Skeletal muscle tissue (tissue), 4 donors: ENCODE data around the gene CTXND1. TPM values are rescaled to one million over a fixed set of nuclear protein-coding genes. Genes with fewer than 3 reads are reported as not detected.
"Not testable (repeated sequence)": the region's sequence is repeated elsewhere in the genome, so short reads cannot be mapped to it uniquely, and the experiment has no call there.

Experiments
- H3K27ac ChIP-seq: one replicate; pipeline ENCODE4 v1.7.0; 2013; ENCODE audit warnings: mild to moderate bottlenecking, low read depth, low read length, inconsistent platforms
- H3K27me3 ChIP-seq, 3 donors: one replicate each; pipeline ENCODE4 v1.7.0; 2013; ENCODE audit warnings: low read length in 3 of 3; ENCODE audit not compliant: control insufficient read depth in 3 of 3, insufficient read depth in 3 of 3
- H3K36me3 ChIP-seq, 3 donors: one replicate each; pipeline ENCODE4 v1.7.0; 2013; ENCODE audit warnings: low read length in 3 of 3; ENCODE audit not compliant: control insufficient read depth in 3 of 3, insufficient read depth in 3 of 3
- H3K4me1 ChIP-seq, 3 donors: one replicate each; pipeline ENCODE4 v1.7.0; 2013; ENCODE audit warnings: low read length in 3 of 3, mild to moderate bottlenecking in 3 of 3; ENCODE audit not compliant: control insufficient read depth in 3 of 3, insufficient read depth in 3 of 3
- H3K4me3 ChIP-seq, 3 donors: one replicate each; pipeline ENCODE4 v1.7.0; 2013; ENCODE audit warnings: low read length in 3 of 3
- H3K9ac ChIP-seq, 3 donors: one replicate each; pipeline ENCODE4 v1.7.0; 2013; ENCODE audit warnings: low read length in 3 of 3, mild to moderate bottlenecking in 3 of 3, moderate library complexity in 2 of 3, low read depth in 1 of 3
- H3K9me3 ChIP-seq, 3 donors: one replicate each; pipeline ENCODE4 v1.7.0; 2013; ENCODE audit warnings: low read length in 3 of 3; ENCODE audit not compliant: control insufficient read depth in 3 of 3
- total RNA-seq: library from RNA; depleted of rRNA; stranded (reverse); fragments of >200 nt; gene quantifications from one replicate; pipeline ENCODE4 v1.2.3, GENCODE V29; 2014
- donor health status: Osteomylitis.

Gene CTXND1
- total RNA-seq, result 0.52 TPM

DNA sequence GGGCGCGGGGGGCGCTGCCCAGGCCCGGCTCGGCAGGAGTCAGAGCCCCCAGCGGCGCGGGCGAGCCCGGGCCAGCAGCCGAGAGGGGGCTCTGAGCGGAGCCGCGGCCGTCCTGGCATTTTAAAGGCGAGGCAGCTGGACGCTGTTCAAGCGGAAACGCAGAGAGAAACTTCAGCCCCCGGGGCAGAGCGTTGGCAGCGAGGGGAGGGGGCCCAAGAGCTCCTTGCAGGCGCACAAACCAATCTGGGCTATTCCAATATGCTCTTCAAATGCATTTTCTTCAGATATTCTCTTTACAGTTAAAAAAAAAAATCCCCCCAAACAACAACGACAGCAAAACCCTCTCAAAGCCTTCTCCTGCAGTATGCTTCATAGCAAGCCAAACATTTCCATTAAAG, at the start of gene CTXND1:
Gene CTXND1, minus strand, starts transcription at position 93 of the 398 bp plus-strand sequence. CDS start 50,264 bp downstream, outside the sequence.
- H3K4me1 ChIP-seq, result peaks cover 0 to 4% (median 0%) of the 10 kb centered on the region in 3 donors
- peaks cover 44 to 60% (median 51%) of the 10 kb centered on the region in 3 donors for H3K27me3 ChIP-seq
- no peaks in the 10 kb centered on the region for H3K36me3 ChIP-seq
- peak within 1 kb of the TSS; percentile 31 to 52 (median 52) for H3K4me3 ChIP-seq
- peak within 1 kb of the TSS in 2 of 3 donors; percentile 25 to 33 for H3K9ac ChIP-seq
- H3K9me3 ChIP-seq, result no peaks in the 10 kb centered on the region
- no peak within 1 kb of the TSS for H3K27ac ChIP-seq

- Histone ChIP-seq H3K9ac (no peak overlapping the region), H3K27ac (no peak overlapping the region), H3K4me1 (no peaks in the 10 kb centered on the region), H3K27me3 (no peaks in the 10 kb centered on the region), H3K9me3 (peaks cover 0 to under 1% (median 0%) of the 10 kb centered on the region in 3 donors), H3K4me3 (no peak overlapping the region), H3K36me3 (no peaks in the 10 kb centered on the region)
Measured at GRCh38 chr15:80301472-80301871, 49.5 kb upstream of the CTXND1 start.

- H3K4me1 ChIP-seq, H3K9ac ChIP-seq, H3K4me3 ChIP-seq, H3K27ac ChIP-seq, H3K27me3 ChIP-seq, H3K9me3 ChIP-seq, H3K36me3 ChIP-seq: not testable (repeated sequence)
Measured at GRCh38 chr15:80295777-80296176, 43.8 kb upstream of the CTXND1 start.

DNA sequence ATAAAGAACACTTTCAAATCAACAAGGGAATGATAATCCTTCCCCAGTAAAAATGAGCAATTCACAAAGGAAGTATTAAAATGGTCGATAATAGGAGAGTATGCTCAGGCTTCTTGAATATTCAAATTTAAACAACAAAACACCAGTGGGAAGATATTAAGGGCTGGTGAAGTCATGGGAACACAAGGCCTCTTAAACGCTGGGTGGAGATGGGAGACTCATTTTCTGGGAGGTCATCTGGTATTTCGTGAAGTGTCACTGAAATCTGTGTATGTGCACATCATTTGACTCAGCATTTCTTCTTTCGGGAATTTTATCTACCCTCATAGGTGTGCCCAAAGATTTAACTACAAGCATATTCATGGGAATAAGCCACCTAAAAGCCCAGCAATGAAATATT, 40.1 kb upstream of the CTXND1 start:
- Histone ChIP-seq H3K9ac (no peak overlapping the region), H3K36me3 (no peaks in the 10 kb centered on the region), H3K27me3 (no peaks in the 10 kb centered on the region), H3K4me3 (no peak overlapping the region), H3K27ac (no peak overlapping the region), H3K4me1 (peaks cover 0 to 6% (median 5%) of the 10 kb centered on the region in 3 donors), H3K9me3 (peaks cover 0 to 2% (median 0%) of the 10 kb centered on the region in 3 donors)

DNA sequence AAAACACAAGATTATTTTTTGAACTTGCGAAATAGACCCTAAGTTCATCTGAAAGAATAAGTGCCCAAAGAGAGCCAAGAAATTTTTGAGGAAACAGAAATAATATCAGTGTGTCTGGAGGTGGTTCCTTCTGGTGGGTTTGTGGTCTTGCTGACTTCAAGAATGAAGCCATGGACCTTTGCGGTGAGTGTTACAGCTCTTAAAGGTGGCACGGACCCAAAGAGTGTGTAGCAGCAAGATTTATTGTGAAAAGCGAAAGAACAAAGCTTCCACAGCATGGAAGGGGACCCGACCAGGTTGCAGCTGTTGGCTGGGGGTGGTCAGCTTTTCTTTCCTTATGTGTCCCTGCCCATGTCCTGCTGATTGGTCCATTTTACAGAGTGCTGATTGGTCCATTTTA, 38.9 kb upstream of the CTXND1 start:
- not testable (repeated sequence) for H3K27me3 ChIP-seq, H3K36me3 ChIP-seq, H3K9me3 ChIP-seq, H3K9ac ChIP-seq, H3K4me3 ChIP-seq, H3K4me1 ChIP-seq, H3K27ac ChIP-seq

DNA sequence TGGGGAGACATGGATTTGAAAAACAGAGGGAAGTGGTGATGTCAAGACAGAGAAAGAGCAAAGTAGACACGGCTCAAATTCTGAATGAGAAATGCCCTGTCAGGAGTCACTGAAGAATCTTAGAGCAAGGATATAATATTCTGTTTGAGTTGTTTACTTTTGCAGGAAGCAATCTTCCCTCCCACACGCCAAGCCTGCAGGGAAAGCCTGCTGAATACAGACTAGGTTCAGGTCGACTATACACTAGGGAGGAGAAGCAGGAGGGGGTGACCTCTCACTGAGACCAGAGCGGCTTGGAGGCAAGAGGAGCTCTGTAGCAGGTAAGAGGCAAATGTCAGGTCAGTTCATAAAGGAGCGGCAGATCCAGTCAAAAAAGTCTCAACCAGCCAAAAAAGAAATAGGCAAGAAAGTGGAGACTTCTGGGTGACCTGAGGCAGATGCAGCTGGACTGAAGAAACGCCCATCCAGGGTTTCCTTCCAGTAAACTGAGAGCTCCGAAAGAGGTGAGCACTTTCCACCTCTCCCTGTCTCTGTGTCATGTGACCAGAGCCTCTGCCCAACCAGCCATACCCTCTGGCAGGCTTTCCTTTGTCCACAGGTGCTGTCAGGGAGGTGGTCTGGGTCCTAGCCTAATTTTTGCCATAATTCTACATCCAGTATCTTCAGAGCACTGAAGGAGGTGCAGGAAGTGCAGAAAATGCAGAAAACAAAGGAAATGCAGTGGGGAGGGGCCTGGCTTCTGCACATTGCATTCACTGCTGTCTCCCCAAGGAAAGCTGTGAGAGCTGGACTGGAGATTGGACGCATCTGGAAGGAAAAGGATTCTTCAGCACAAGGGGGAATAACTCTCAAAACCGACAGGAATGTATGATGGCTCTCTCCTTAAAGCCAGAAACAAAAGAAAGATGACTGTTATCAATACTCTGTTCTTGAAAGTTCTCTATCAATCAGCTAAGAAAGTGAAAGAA, 37.8 kb upstream of the CTXND1 start:
- no peak overlapping the region for H3K9ac ChIP-seq
- no peak overlapping the region for H3K27ac ChIP-seq
- no peaks in the 10 kb centered on the region for H3K9me3 ChIP-seq
- no peaks in the 10 kb centered on the region for H3K36me3 ChIP-seq
- H3K4me1 ChIP-seq, result peaks cover 0 to 6% (median 5%) of the 10 kb centered on the region in 3 donors
- no peak overlapping the region for H3K4me3 ChIP-seq
- H3K27me3 ChIP-seq, result peaks cover 0 to 3% (median 0%) of the 10 kb centered on the region in 3 donors

DNA sequence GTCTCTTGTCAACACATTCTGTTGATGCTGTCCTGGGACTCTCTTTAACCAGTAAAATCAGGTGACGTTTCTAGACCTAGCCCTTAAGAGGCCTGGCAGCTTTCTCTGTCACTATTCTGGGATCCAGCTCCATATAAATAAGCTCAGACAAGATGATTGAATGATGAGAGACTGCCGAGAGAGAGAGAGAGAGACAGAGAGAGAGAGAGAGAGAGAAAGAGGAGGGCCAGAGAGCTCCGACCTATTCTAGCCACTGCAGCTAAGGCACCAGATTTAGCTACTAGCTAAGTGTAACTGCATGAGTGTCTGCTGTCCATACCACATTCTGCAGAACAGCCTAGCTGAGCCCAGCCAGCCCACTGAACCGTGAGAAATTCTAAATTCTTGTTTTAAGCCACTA, 36.1 kb upstream of the CTXND1 start:
- H3K36me3 ChIP-seq, result no peaks in the 10 kb centered on the region
- H3K4me3 ChIP-seq, result no peak overlapping the region
- peaks cover 0 to 3% (median 0%) of the 10 kb centered on the region in 3 donors for H3K27me3 ChIP-seq
- H3K9me3 ChIP-seq, result no peaks in the 10 kb centered on the region
- H3K9ac ChIP-seq, result peak overlapping the region in 1 of 3 donors; percentile 2
- peaks cover 0 to 6% (median 5%) of the 10 kb centered on the region in 3 donors for H3K4me1 ChIP-seq
- no peak overlapping the region for H3K27ac ChIP-seq

DNA sequence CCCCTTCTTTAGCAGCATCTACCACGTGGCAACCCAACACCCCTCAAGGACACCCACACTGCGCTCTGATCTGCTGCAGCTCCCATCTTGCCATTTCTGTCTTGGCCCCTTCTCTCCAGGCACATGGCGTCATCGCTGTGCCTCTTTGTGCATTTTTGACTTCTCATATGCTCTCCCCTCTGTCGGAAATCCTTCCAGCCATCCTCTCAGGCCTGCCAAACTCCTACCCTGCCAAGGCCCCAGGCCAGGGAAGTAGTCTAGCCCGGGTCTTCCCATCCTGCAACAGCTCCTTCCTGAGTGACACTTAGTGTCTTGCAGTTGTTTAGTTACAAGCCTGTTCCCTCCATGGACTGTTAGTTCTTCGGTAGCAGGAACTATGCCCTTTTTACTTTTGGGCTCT, 34.0 kb upstream of the CTXND1 start:
- H3K9me3 ChIP-seq, result no peaks in the 10 kb centered on the region
- no peak overlapping the region for H3K4me3 ChIP-seq
- no peak overlapping the region for H3K27ac ChIP-seq
- no peak overlapping the region for H3K9ac ChIP-seq
- H3K36me3 ChIP-seq, result no peaks in the 10 kb centered on the region
- peaks cover 0 to 6% (median 5%) of the 10 kb centered on the region in 3 donors for H3K4me1 ChIP-seq
- H3K27me3 ChIP-seq, result peaks cover 0 to 3% (median 0%) of the 10 kb centered on the region in 3 donors

- Histone ChIP-seq H3K9me3 (no peaks in the 10 kb centered on the region), H3K36me3 (no peaks in the 10 kb centered on the region), H3K27me3 (peaks cover 0 to 3% (median 0%) of the 10 kb centered on the region in 3 donors), H3K9ac (no peak overlapping the region), H3K4me1 (peaks cover 0 to 6% (median 5%) of the 10 kb centered on the region in 3 donors), H3K4me3 (no peak overlapping the region), H3K27ac (no peak overlapping the region)
Measured at GRCh38 chr15:80285379-80285778, 33.4 kb upstream of the CTXND1 start.

DNA sequence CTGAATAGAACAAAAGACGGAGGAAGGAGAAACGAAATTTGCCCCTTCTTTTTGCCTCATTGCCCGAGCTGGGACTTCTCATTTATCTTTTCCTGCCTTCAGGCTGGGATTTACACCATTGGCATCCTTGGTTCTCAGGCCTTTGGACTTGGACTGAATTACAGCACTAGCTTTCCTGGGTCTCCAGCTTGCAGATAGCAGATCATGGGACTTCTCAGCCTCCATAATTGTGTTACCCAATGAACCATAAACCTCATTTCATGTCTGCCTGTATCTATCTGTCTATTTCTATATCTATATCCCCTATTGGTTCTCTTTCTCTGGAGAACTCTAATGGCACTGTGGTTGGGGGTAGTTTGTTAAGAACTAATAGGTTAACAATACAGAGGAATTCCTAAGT, 31.5 kb upstream of the CTXND1 start:
- Histone ChIP-seq H3K4me1 (peaks cover 0 to 4% (median 3%) of the 10 kb centered on the region in 3 donors), H3K9me3 (no peaks in the 10 kb centered on the region), H3K4me3 (no peak overlapping the region), H3K9ac (no peak overlapping the region), H3K27me3 (peaks cover 0 to 3% (median 3%) of the 10 kb centered on the region in 3 donors), H3K36me3 (no peaks in the 10 kb centered on the region), H3K27ac (no peak overlapping the region)
